Retinal pigment epithelial cell (primary cell): Measurements from ENCODE around the gene FERMT1.

Source experiments
- DNase-seq: peaks from one replicate; pipeline ENCODE4 v3.0.0-alpha.2; 2010; ENCODE audit warnings: low read depth
- H3K4me3 ChIP-seq: 2 replicates; pipeline ENCODE4 v1.5.1; 2011; ENCODE audit warnings: mild to moderate bottlenecking, low read length, control low read depth, moderate library complexity
- CTCF ChIP-seq: conservative IDR thresholded peaks from 2 replicates; pipeline ENCODE4 v1.5.1; 2011; ENCODE audit warnings: low read depth, low read length, control low read depth, inconsistent platforms

FERMT1 gene

GRCh38 chr20:6086868-6087267 lies 36.0 kb downstream of the FERMT1 start:
- no peak for TF ChIP-seq CTCF
- no peak overlapping the region for H3K4me3 ChIP-seq
- no peak for DNase-seq

GRCh38 chr20:6083926-6084325 lies 38.9 kb downstream of the FERMT1 start:
- H3K4me3 ChIP-seq = no peak overlapping the region
- no peak for TF ChIP-seq CTCF

GRCh38 chr20:6081236-6081635 lies 41.6 kb downstream of the FERMT1 start:
- H3K4me3 ChIP-seq = no peak overlapping the region
- DNase-seq = no peak
- no peak for TF ChIP-seq CTCF

More at GRCh38 chr20:6083926-6084325, 38.9 kb downstream of the FERMT1 start:
- no peak for DNase-seq

- DNase-seq = peak; percentile 41
- TF ChIP-seq CTCF = no peak
- no peak overlapping the region for H3K4me3 ChIP-seq
Observed at GRCh38 chr20:6079016-6079415, 43.8 kb downstream of the FERMT1 start.

GRCh38 chr20:6075428-6076219 lies 47.2 kb downstream of the FERMT1 start:
- no peak for DNase-seq
- TF ChIP-seq CTCF = no peak
- no peak overlapping the region for H3K4me3 ChIP-seq

- DNase-seq = no peak
- H3K4me3 ChIP-seq = no peak overlapping the region
- TF ChIP-seq CTCF = no peak
Observed at GRCh38 chr20:6074784-6075183, 48.0 kb downstream of the FERMT1 start.

GRCh38 chr20:6074145-6074561 lies 48.7 kb downstream of the FERMT1 start:
- TF ChIP-seq CTCF = peak; percentile 26
- DNase-seq = no peak
- no peak overlapping the region for H3K4me3 ChIP-seq
